GM12878 (cell line): ENCODE results near the gene CTNNBL1. TPM values are rescaled to one million over a fixed set of nuclear protein-coding genes. Genes with fewer than 3 reads are reported as not detected.

Experiments used
- ATAC-seq: fragments of 200-7000 bp; cut with Tn5 transposase; 3 replicates; pipeline ENCODE4 v1.9.1; 2020; ENCODE audit warnings: mild to moderate bottlenecking, moderate library complexity
- BruUV-seq: library from RNA; stranded (reverse); fragments of 400-500 nt; replicated peaks from 2 replicates; lab custom pipeline; 2021; lab: Mats Ljungman, UMichigan
- CTCF ChIA-PET: fragments of 300-600 bp; sonication (Branson Sonifier 250); formaldehyde crosslinking; extraction: SDS; loops from one replicate; lab custom pipeline; 2021; ENCODE audit warnings: inconsistent platforms; lab: Yijun Ruan, JAX
- POLR2A ChIA-PET: fragments of 350-600 bp; formaldehyde crosslinking; extraction: SDS; loops from one replicate; lab custom pipeline; 2021; ENCODE audit warnings: inconsistent platforms; lab: Charles Lee
- RAD21 ChIA-PET: fragments of 300-600 bp; sonication (Branson Sonifier 250); formaldehyde crosslinking; loops from one replicate; lab custom pipeline; 2023; ENCODE audit warnings: antibody characterized with exemption; ENCODE audit not compliant: unreplicated experiment; lab: Charles Lee
- SMC1A ChIA-PET: fragments of 300-600 bp; sonication (Branson Sonifier 250); formaldehyde crosslinking; loops from one replicate; lab custom pipeline; 2023; ENCODE audit not compliant: unreplicated experiment, uncharacterized antibody; lab: Charles Lee
- DNase-seq: peaks from one replicate; pipeline ENCODE4 v3.0.0-alpha.2; 2011; ENCODE audit warnings: low read depth, low spot score
- FAIRE-seq: peaks from 3 replicates; lab custom pipeline; 2011; peaks lifted over from hg19 to GRCh38; lab: Jason Lieb, UNC
- H2AFZ ChIP-seq: 2 replicates; pipeline ENCODE4 v1.6.0; 2011; ENCODE audit warnings: low read depth, low read length, control low read depth; ENCODE audit not compliant: control insufficient read depth
- H3K27ac ChIP-seq: 2 replicates; pipeline ENCODE4 v1.5.1; 2011; ENCODE audit warnings: control low read depth; ENCODE audit not compliant: control insufficient read depth, insufficient read depth
- H3K27me3 ChIP-seq, 2 experiments: replicated peaks in 1 of 2; 2 replicates each; pipeline versions ENCODE4 v1.6.0 to v1.6.1; 2011; ENCODE audit warnings: low read length in 1 of 2; ENCODE audit not compliant: control insufficient read depth in 2 of 2, insufficient read depth in 2 of 2
- H3K36me3 ChIP-seq, 2 experiments: 2 replicates each; pipeline ENCODE4 v1.5.1; 2011; ENCODE audit warnings: low read length in 1 of 2; ENCODE audit not compliant: control insufficient read depth in 2 of 2, insufficient read depth in 2 of 2
- H3K4me1 ChIP-seq: 2 replicates; pipeline ENCODE4 v1.6.1; 2011; ENCODE audit warnings: mild to moderate bottlenecking, low read length, moderate library complexity, mixed read lengths; ENCODE audit not compliant: control insufficient read depth, insufficient read depth
- H3K4me2 ChIP-seq: 2 replicates; pipeline ENCODE4 v1.6.0; 2011; ENCODE audit warnings: control low read depth; ENCODE audit not compliant: control insufficient read depth, insufficient read depth
- H3K4me3 ChIP-seq: fragments of 200-600 bp; sonication (generic); 2 replicates; pipeline ENCODE4 v1.5.1; 2016
- H3K79me2 ChIP-seq: 2 replicates; pipeline ENCODE4 v1.6.0; 2011; ENCODE audit warnings: low read length; ENCODE audit not compliant: control insufficient read depth, insufficient read depth
- H3K9ac ChIP-seq: 2 replicates; pipeline ENCODE4 v1.8.0; 2011; ENCODE audit warnings: low read length, control low read depth, mixed read lengths; ENCODE audit not compliant: control insufficient read depth, insufficient read depth
- H3K9me3 ChIP-seq: replicated peaks from 3 replicates; pipeline ENCODE4 v1.5.1; 2011; ENCODE audit warnings: mild to moderate bottlenecking, low read length; ENCODE audit not compliant: control insufficient read depth, insufficient read depth
- H4K20me1 ChIP-seq: 2 replicates; pipeline ENCODE4 v1.6.0; 2011; ENCODE audit not compliant: control insufficient read depth, insufficient read depth
- CREM ChIP-seq: IDR thresholded peaks from 2 replicates; pipeline ENCODE4 v1.6.1; 2014; ENCODE audit warnings: antibody characterized with exemption, low read depth
- HDAC2 ChIP-seq: fragments of 200-600 bp; sonication (generic); IDR thresholded peaks from 2 replicates; pipeline ENCODE4 v1.6.1; 2017
- JUNB ChIP-seq: IDR thresholded peaks from 2 replicates; pipeline ENCODE4 v1.6.1; 2016; ENCODE audit warnings: antibody characterized with exemption, mild to moderate bottlenecking
- KLF5 ChIP-seq: fragments of 450-650 bp; IDR thresholded peaks from 2 replicates; pipeline ENCODE4 v1.6.1; 2014; ENCODE audit warnings: mild to moderate bottlenecking; ENCODE audit not compliant: partially characterized antibody
- MEF2A ChIP-seq: IDR thresholded peaks from 2 replicates; pipeline ENCODE4 v1.6.1; 2011; ENCODE audit warnings: low read depth, mild to moderate bottlenecking, low read length, moderate library complexity; ENCODE audit not compliant: insufficient read depth
- MTA2 ChIP-seq: fragments of 450-650 bp; IDR thresholded peaks from 2 replicates; pipeline ENCODE4 v1.6.1; 2016; ENCODE audit warnings: low read depth, mild to moderate bottlenecking, moderate library complexity
- MTA3 ChIP-seq: IDR thresholded peaks from 2 replicates; pipeline ENCODE4 v1.6.1; 2012; ENCODE audit warnings: low read length, inconsistent platforms, borderline replicate concordance
- MXI1 ChIP-seq: fragments of 150-350 bp; IDR thresholded peaks from 2 replicates; pipeline ENCODE4 v1.6.1; 2011; ENCODE audit warnings: low read depth, mild to moderate bottlenecking, inconsistent platforms, low read length, improper control_type of control experiment
- NFYB ChIP-seq: IDR thresholded peaks from 2 replicates; pipeline ENCODE4 v1.6.1; 2011; ENCODE audit warnings: low read depth, mild to moderate bottlenecking, low read length, improper control_type of control experiment, moderate library complexity; ENCODE audit not compliant: insufficient read depth
- NR2C1 ChIP-seq: fragments of 450-650 bp; IDR thresholded peaks from 2 replicates; pipeline ENCODE4 v1.6.1; 2017; ENCODE audit warnings: antibody characterized with exemption, mild to moderate bottlenecking, moderate library complexity
- RUNX3 ChIP-seq: IDR thresholded peaks from 2 replicates; pipeline ENCODE4 v1.6.1; 2012; ENCODE audit warnings: low read length, inconsistent platforms
- SREBF1 ChIP-seq: IDR thresholded peaks from 2 replicates; pipeline ENCODE4 v1.6.1; 2012; ENCODE audit warnings: mild to moderate bottlenecking, low read length
- SRF ChIP-seq, 2 experiments: IDR thresholded peaks; 2 replicates each; pipeline ENCODE4 v1.6.1; 2011; ENCODE audit warnings: low read depth in 2 of 2, low read length in 2 of 2, mild to moderate bottlenecking in 1 of 2, moderate library complexity in 1 of 2
- STAT1 ChIP-seq: fragments of 450-650 bp; conservative IDR thresholded peaks from 2 replicates; pipeline ENCODE4 v1.6.1; 2014; ENCODE audit warnings: antibody characterized with exemption, mild to moderate bottlenecking
- SUPT20H ChIP-seq: IDR thresholded peaks from 2 replicates; pipeline ENCODE4 v1.6.1; 2011; ENCODE audit warnings: low read depth, mild to moderate bottlenecking, low read length, moderate library complexity, borderline replicate concordance; ENCODE audit not compliant: control insufficient read depth
- SUZ12 ChIP-seq: fragments of 200-600 bp; sonication (generic); IDR thresholded peaks from one replicate; pipeline ENCODE4 v1.6.1; 2018; ENCODE audit warnings: antibody characterized with exemption, mild to moderate bottlenecking; ENCODE audit not compliant: unreplicated experiment
- USF2 ChIP-seq: IDR thresholded peaks from 2 replicates; pipeline ENCODE4 v1.6.1; 2011; ENCODE audit warnings: low read depth, low read length, improper control_type of control experiment, borderline replicate concordance
- ZBTB40 ChIP-seq: fragments of 450-650 bp; IDR thresholded peaks from 2 replicates; pipeline ENCODE4 v1.6.1; 2016; ENCODE audit warnings: mild to moderate bottlenecking, moderate library complexity, borderline replicate concordance
- WGBS: methylation state at CpG from one replicate; pipeline ENCODE4 v1.1.6; 2016; ENCODE audit warnings: low lambda C conversion rate; ENCODE audit not compliant: insufficient replicate concordance, insufficient coverage; ENCODE audit errors: missing lambda C conversion rate; 5-methylcytosine and 5-hydroxymethylcytosine counted together
- in situ Hi-C: fragments of 300-500 bp; cut with MboI; formaldehyde crosslinking; loops from 9 replicates; pipeline ENCODE4 v1.14.3; 2018; ENCODE audit warnings: mixed read lengths
- intact Hi-C: fragments of 100-400 bp; cut with micrococcal nuclease; formaldehyde crosslinking; loops from one replicate; pipeline ENCODE4 v1.14.2; 2022; ENCODE audit not compliant: unreplicated experiment
- polyA plus RNA-seq, 11 experiments: library from polyadenylated mRNA; depleted of rRNA in 4 of 11; unstranded in 6 of 11; stranded (reverse) in 5 of 11; fragments of >200 nt; fragmentation: Nextera tagmentation in 4 of 11; fragmentation: Illumina TruSeq in 1 of 11; extraction: Ambion mirVana in 4 of 11; extraction: Trizol in 1 of 11; gene quantifications; 1 replicate in 1 of 11; 2 replicates in 10 of 11; pipeline versions ENCODE4 v1.2.1 to v1.2.3, GENCODE V29; 2011 to 2016; ENCODE audit warnings: inconsistent platforms in 2 of 11, missing spikeins in 2 of 11, low read depth in 1 of 11
- total RNA-seq, 4 experiments: library from RNA; depleted of rRNA in 3 of 4; stranded (reverse); fragments of >200 nt in 3 of 4; fragmentation: Illumina TruSeq in 1 of 4; extraction: Trizol in 1 of 4; gene quantifications; 2 replicates each; pipeline versions ENCODE4 v1.2.1 to v1.2.3, GENCODE V29; 2013 to 2021

The CTNNBL1 gene
- total and polyA plus RNA-seq, 10 of the 15 experiments (the other 5 are each of a cell fraction or from before 2014, with no cell fraction given), result 43.1 to 102 (median 67.8) TPM

- no peak overlapping the region for H3K27ac ChIP-seq
- ChIA-PET SMC1A (interaction anchor here (0.8 to 1.5 kb wide), 8 partner anchors 21 to 272 kb away, joined by 3 to 4 read pairs (median 3); no protein-coding TSS in a partner anchor), POLR2A (no interaction called here), RAD21 (interaction anchor here (0.6 to 1.3 kb wide), 4 partner anchors 8 to 344 kb away, joined by 3 read pairs; no protein-coding TSS in a partner anchor), CTCF (interaction anchor here (1.2 kb wide), 1 partner anchor 13 kb away, joined by 4 read pairs; no protein-coding TSS in a partner anchor)
- in situ Hi-C loops, result no loop called here
- H3K4me3 ChIP-seq, result no peak overlapping the region
- DNase-seq, result no peak
- H4K20me1 ChIP-seq, result no peaks in the 10 kb centered on the region
- no peak for TF ChIP-seq CREM
- no peak for TF ChIP-seq STAT1
- no peak for TF ChIP-seq SUZ12
- no peak for TF ChIP-seq MXI1
- TF ChIP-seq USF2, result no peak
- no peak for TF ChIP-seq MTA3
- no peak for TF ChIP-seq JUNB
- TF ChIP-seq NR2C1, result no peak
- TF ChIP-seq SREBF1, result no peak
- TF ChIP-seq NFYB, result no peak
- no peak for TF ChIP-seq KLF5
- TF ChIP-seq MTA2, result no peak
- no peak for TF ChIP-seq RUNX3
- no peak for TF ChIP-seq MEF2A
- no peak for TF ChIP-seq SUPT20H
- TF ChIP-seq HDAC2, result no peak
- no peak for TF ChIP-seq ZBTB40
- TF ChIP-seq SRF (IDR thresholded peaks at IDR 0.05; ENCODE audit: low read depth in 2 of 2, low read length in 2 of 2), result no peak
- H3K4me2 ChIP-seq, result no peak overlapping the region
- no peak overlapping the region for H3K9ac ChIP-seq
- H3K9me3 ChIP-seq, result no peaks in the 10 kb centered on the region
- no peak overlapping the region for H2AFZ ChIP-seq
- ATAC-seq, result peak; percentile 73
- BruUV-seq, result no TSS peak
- no peaks in the 10 kb centered on the region; the same call in 1 of the 2 replicates for H3K4me1 ChIP-seq
- no peaks in the 10 kb centered on the region for H3K27me3 ChIP-seq
- H3K36me3 ChIP-seq, result peaks cover 0 to 2% of the 10 kb centered on the region in 2 experiments; a peak in 1 of 4 replicates
- H3K79me2 ChIP-seq, result peaks cover 2% of the 10 kb centered on the region; the same call in 1 of the 2 replicates
- WGBS, result 70% methylated on average over 2 of the region's 2 CpGs
- FAIRE-seq, result no peak
- intact Hi-C loops, result no loop called here
These were observed 34.3 kb downstream of the CTNNBL1 start for GRCh38 chr20:37727957-37728634.
